Activated CD4-positive, alpha-beta memory T cell treated with anti-CD3 and anti-CD28 coated beads, Interleukin-2, amount 10 ng/mL, durations not matched to agents 7 days and 5 days (primary cell): Measurements from ENCODE around the gene NTSR2. TPM values are rescaled to one million over a fixed set of nuclear protein-coding genes. Genes with fewer than 3 reads are reported as not detected.

ENCODE experiments used
- CTCF ChIA-PET: fragments of 350-600 bp; sonication (Branson Sonifier 250); formaldehyde crosslinking; loops from one replicate; lab custom pipeline; 2021; ENCODE audit warnings: antibody characterized with exemption, inconsistent platforms; lab: Charles Lee
- POLR2A ChIA-PET: fragments of 350-600 bp; sonication (Branson Sonifier 250); formaldehyde crosslinking; loops from one replicate; lab custom pipeline; 2021; ENCODE audit warnings: antibody characterized with exemption; lab: Charles Lee
- DNase-seq: peaks from one replicate; pipeline ENCODE4 v3.0.0-alpha.2; 2020
- H3K27ac Mint-ChIP-seq: one replicate; pipeline ENCODE4 v1.8.0; 2021; ENCODE audit warnings: mild to moderate bottlenecking, mixed read lengths
- H3K27me3 Mint-ChIP-seq: one replicate; pipeline ENCODE4 v1.8.0; 2021; ENCODE audit warnings: mixed read lengths
- H3K36me3 Mint-ChIP-seq: one replicate; pipeline ENCODE4 v1.8.0; 2021; ENCODE audit warnings: low read depth, mixed read lengths
- H3K4me1 Mint-ChIP-seq: one replicate; pipeline ENCODE4 v1.8.0; 2021; ENCODE audit warnings: mixed read lengths
- H3K4me3 Mint-ChIP-seq: one replicate; pipeline ENCODE4 v1.8.0; 2021; ENCODE audit warnings: mild to moderate bottlenecking, mixed read lengths
- H3K9me3 Mint-ChIP-seq: one replicate; pipeline ENCODE4 v1.8.0; 2021; ENCODE audit warnings: mixed read lengths
- total RNA-seq, 2 experiments: library from RNA; stranded (reverse); gene quantifications; one replicate each; pipeline ENCODE4 v1.2.3, GENCODE V29; 2021

The NTSR2 gene
- total RNA-seq, 2 experiments from 2014 or later, result not detected

GRCh38 chr2:11618708-11619062, 51.3 kb downstream of the NTSR2 start:
- Mint-ChIP-seq H3K36me3 (no peaks in the 10 kb centered on the region), H3K27ac (no peak overlapping the region), H3K27me3 (peaks cover 2% of the 10 kb centered on the region), H3K4me3 (no peak overlapping the region), H3K4me1 (no peaks in the 10 kb centered on the region), H3K9me3 (no peaks in the 10 kb centered on the region)
- POLR2A ChIA-PET, result no interaction called here
- DNase-seq, result no peak
- CTCF ChIA-PET, result no interaction called here

GRCh38 chr2:11617984-11618707, 51.8 kb downstream of the NTSR2 start:
- H3K4me1 Mint-ChIP-seq, result no peaks in the 10 kb centered on the region
- ChIA-PET CTCF (no interaction called here), POLR2A (no interaction called here)
- no peak overlapping the region for H3K27ac Mint-ChIP-seq
- H3K27me3 Mint-ChIP-seq, result peaks cover 2% of the 10 kb centered on the region
- DNase-seq, result no peak
- no peaks in the 10 kb centered on the region for H3K36me3 Mint-ChIP-seq
- H3K4me3 Mint-ChIP-seq, result no peak overlapping the region
- H3K9me3 Mint-ChIP-seq, result no peaks in the 10 kb centered on the region

- Mint-ChIP-seq H3K4me3 (no peak overlapping the region), H3K27ac (no peak overlapping the region), H3K4me1 (no peaks in the 10 kb centered on the region), H3K27me3 (peaks cover 2% of the 10 kb centered on the region), H3K36me3 (no peaks in the 10 kb centered on the region), H3K9me3 (no peaks in the 10 kb centered on the region)
- no peak for DNase-seq
- ChIA-PET CTCF (no interaction called here), POLR2A (no interaction called here)
Measured at GRCh38 chr2:11617527-11617926, 52.5 kb downstream of the NTSR2 start.

GRCh38 chr2:11616851-11617415, 53.1 kb downstream of the NTSR2 start:
- CTCF ChIA-PET, result no interaction called here
- POLR2A ChIA-PET, result no interaction called here
- Mint-ChIP-seq H3K36me3 (no peaks in the 10 kb centered on the region), H3K4me3 (no peak overlapping the region), H3K4me1 (no peaks in the 10 kb centered on the region), H3K27ac (no peak overlapping the region), H3K9me3 (no peaks in the 10 kb centered on the region), H3K27me3 (peaks cover 2% of the 10 kb centered on the region)
- DNase-seq, result no peak

- no peaks in the 10 kb centered on the region for H3K9me3 Mint-ChIP-seq
- H3K27ac Mint-ChIP-seq, result no peak overlapping the region
- ChIA-PET CTCF (no interaction called here), POLR2A (no interaction called here)
- no peak for DNase-seq
- H3K4me3 Mint-ChIP-seq, result no peak overlapping the region
- H3K4me1 Mint-ChIP-seq, result no peaks in the 10 kb centered on the region
- H3K27me3 Mint-ChIP-seq, result peaks cover 2% of the 10 kb centered on the region
- H3K36me3 Mint-ChIP-seq, result no peaks in the 10 kb centered on the region
Measured at GRCh38 chr2:11616097-11616687, 53.8 kb downstream of the NTSR2 start.

GRCh38 chr2:11615209-11615608, 54.8 kb downstream of the NTSR2 start:
- H3K9me3 Mint-ChIP-seq, result no peaks in the 10 kb centered on the region
- ChIA-PET POLR2A (no interaction called here), CTCF (no interaction called here)
- H3K27me3 Mint-ChIP-seq, result peaks cover 2% of the 10 kb centered on the region
- H3K36me3 Mint-ChIP-seq, result no peaks in the 10 kb centered on the region
- DNase-seq, result no peak
- no peaks in the 10 kb centered on the region for H3K4me1 Mint-ChIP-seq
- no peak overlapping the region for H3K27ac Mint-ChIP-seq
- H3K4me3 Mint-ChIP-seq, result no peak overlapping the region

GRCh38 chr2:11613297-11613696, 56.7 kb downstream of the NTSR2 start:
- no peaks in the 10 kb centered on the region for H3K9me3 Mint-ChIP-seq
- no peaks in the 10 kb centered on the region for H3K4me1 Mint-ChIP-seq
- no peak overlapping the region for H3K27ac Mint-ChIP-seq
- peaks cover 4% of the 10 kb centered on the region for H3K27me3 Mint-ChIP-seq
- no peak for DNase-seq
- POLR2A ChIA-PET, result no interaction called here
- H3K36me3 Mint-ChIP-seq, result no peaks in the 10 kb centered on the region
- no peak overlapping the region for H3K4me3 Mint-ChIP-seq
- CTCF ChIA-PET, result no interaction called here

GRCh38 chr2:11612553-11613215, 57.3 kb downstream of the NTSR2 start:
- H3K27me3 Mint-ChIP-seq, result peaks cover 4% of the 10 kb centered on the region
- POLR2A ChIA-PET, result no interaction called here
- H3K27ac Mint-ChIP-seq, result no peak overlapping the region
- H3K36me3 Mint-ChIP-seq, result no peaks in the 10 kb centered on the region
- DNase-seq, result no peak
- H3K4me3 Mint-ChIP-seq, result no peak overlapping the region
- no peaks in the 10 kb centered on the region for H3K9me3 Mint-ChIP-seq
- H3K4me1 Mint-ChIP-seq, result no peaks in the 10 kb centered on the region
- CTCF ChIA-PET, result no interaction called here

GRCh38 chr2:11611251-11611650, 58.7 kb downstream of the NTSR2 start:
- Mint-ChIP-seq H3K4me1 (no peaks in the 10 kb centered on the region), H3K27ac (no peak overlapping the region), H3K36me3 (no peaks in the 10 kb centered on the region), H3K9me3 (no peaks in the 10 kb centered on the region), H3K4me3 (no peak overlapping the region), H3K27me3 (peaks cover 2% of the 10 kb centered on the region)
- ChIA-PET POLR2A (no interaction called here), CTCF (no interaction called here)
- no peak for DNase-seq

GRCh38 chr2:11610624-11611242, 59.3 kb downstream of the NTSR2 start:
- no peak for DNase-seq
- H3K27me3 Mint-ChIP-seq, result peaks cover 1% of the 10 kb centered on the region
- H3K4me3 Mint-ChIP-seq, result no peak overlapping the region
- CTCF ChIA-PET, result no interaction called here
- no peak overlapping the region for H3K27ac Mint-ChIP-seq
- H3K9me3 Mint-ChIP-seq, result no peaks in the 10 kb centered on the region
- H3K4me1 Mint-ChIP-seq, result no peaks in the 10 kb centered on the region
- no peaks in the 10 kb centered on the region for H3K36me3 Mint-ChIP-seq
- POLR2A ChIA-PET, result no interaction called here

Other genes with a start within 250 kb of the NTSR2 start
- gene E2F6, start 204.0 kb downstream of the NTSR2 start, total RNA-seq, result 1 to 10 TPM; 5.9 to 6.6 TPM
- under 1 TPM; 0.13 to 0.33 TPM for gene GREB1, start 136.2 kb downstream of the NTSR2 start, total RNA-seq
- 10 to 100 TPM; 54.0 to 57.8 TPM for gene LPIN1, start 76.4 kb upstream of the NTSR2 start, total RNA-seq